Omental fat pad (tissue), 4 donors: ENCODE results near the gene RDH13. TPM values are rescaled to one million over a fixed set of nuclear protein-coding genes. Genes with fewer than 3 reads are reported as not detected.

Experiments used
- ATAC-seq: fragments of 150-250 bp; one replicate; pipeline ENCODE4 v1.9.1; 2016; ENCODE audit warnings: mild to moderate bottlenecking, moderate library complexity; ENCODE audit not compliant: low FRiP score
- DNase-seq: peaks from one replicate; pipeline ENCODE4 v3.0.0-alpha.2; 2019; ENCODE audit warnings: low spot score
- total RNA-seq, 4 donors: library from RNA; depleted of rRNA; stranded (reverse); fragments of >200 nt; gene quantifications; one replicate each; pipeline ENCODE4 v1.1.0, GENCODE V29; 2016
- TF ChIP-seq, protein P1 (sequence below), 3 donors: fragments of 450-650 bp; IDR thresholded peaks; one replicate each; pipeline ENCODE4 v1.5.1; 2016 to 2017; ENCODE audit warnings: antibody characterized with exemption in 3 of 3, mild to moderate bottlenecking in 3 of 3, moderate library complexity in 2 of 3

Gene RDH13
- total RNA-seq, 4 donors from 2014 or later: 8.2 to 14.1 (median 10.8) TPM

GRCh38 chr19:55046975-55047622 lies 15.8 kb downstream of the RDH13 start:
- DNase-seq: no peak
- no peak for ATAC-seq
- TF ChIP-seq, protein P1, sequence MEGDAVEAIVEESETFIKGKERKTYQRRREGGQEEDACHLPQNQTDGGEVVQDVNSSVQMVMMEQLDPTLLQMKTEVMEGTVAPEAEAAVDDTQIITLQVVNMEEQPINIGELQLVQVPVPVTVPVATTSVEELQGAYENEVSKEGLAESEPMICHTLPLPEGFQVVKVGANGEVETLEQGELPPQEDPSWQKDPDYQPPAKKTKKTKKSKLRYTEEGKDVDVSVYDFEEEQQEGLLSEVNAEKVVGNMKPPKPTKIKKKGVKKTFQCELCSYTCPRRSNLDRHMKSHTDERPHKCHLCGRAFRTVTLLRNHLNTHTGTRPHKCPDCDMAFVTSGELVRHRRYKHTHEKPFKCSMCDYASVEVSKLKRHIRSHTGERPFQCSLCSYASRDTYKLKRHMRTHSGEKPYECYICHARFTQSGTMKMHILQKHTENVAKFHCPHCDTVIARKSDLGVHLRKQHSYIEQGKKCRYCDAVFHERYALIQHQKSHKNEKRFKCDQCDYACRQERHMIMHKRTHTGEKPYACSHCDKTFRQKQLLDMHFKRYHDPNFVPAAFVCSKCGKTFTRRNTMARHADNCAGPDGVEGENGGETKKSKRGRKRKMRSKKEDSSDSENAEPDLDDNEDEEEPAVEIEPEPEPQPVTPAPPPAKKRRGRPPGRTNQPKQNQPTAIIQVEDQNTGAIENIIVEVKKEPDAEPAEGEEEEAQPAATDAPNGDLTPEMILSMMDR (IDR thresholded peaks at IDR 0.05): no peak

GRCh38 chr19:55044771-55045716 lies 17.9 kb downstream of the RDH13 start:
- ATAC-seq (no peak), DNase-seq (no peak)
- TF ChIP-seq, protein P1 (IDR thresholded peaks at IDR 0.05): no peak

GRCh38 chr19:55044286-55044685 lies 18.7 kb downstream of the RDH13 start:
- TF ChIP-seq, protein P1 (IDR thresholded peaks at IDR 0.05): no peak
- DNase-seq (no peak), ATAC-seq (no peak)

DNA sequence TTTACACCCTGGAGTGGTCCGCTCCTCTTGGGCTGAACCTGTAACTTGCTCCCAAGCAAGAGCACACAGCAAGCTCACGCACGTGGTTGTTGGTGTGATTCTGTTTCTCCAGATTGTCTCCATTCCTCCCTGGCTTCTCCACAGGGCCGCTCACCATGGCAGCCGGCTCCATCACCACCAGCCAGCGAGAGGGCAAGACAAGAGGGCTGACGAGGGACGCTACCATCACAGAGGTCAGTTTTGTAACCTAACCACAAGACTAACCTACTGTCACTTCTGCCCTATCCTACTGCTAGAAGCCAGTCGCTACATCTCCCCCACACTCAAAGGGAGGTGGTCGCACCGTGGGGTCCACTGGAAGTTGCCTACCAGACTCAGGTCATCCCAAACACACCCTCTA lies 20.3 kb downstream of the RDH13 start:
- TF ChIP-seq, protein P1 (IDR thresholded peaks at IDR 0.05): no peak
- no peak for DNase-seq

DNA sequence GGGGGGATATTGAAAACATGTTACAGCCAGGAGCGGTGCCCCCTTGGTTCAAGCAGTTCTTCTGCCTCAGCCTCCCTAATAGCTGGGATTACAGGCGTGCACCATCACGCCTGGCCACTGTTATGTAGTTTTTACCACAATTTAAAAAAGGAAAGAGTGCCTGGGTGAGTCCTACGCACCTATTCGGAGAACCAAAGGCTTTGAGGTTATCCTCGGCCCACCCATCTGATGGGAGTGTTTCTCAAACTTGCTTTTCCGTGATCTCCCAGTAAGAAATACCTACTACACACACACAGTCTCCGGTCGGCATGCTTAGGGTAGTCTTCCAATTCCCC lies 20.6 kb downstream of the RDH13 start:
- DNase-seq: no peak
- ATAC-seq: no peak
- TF ChIP-seq, protein P1 (IDR thresholded peaks at IDR 0.05): no peak

More for the DNA sequence above, 20.3 kb downstream of the RDH13 start:
- ATAC-seq: no peak

- ATAC-seq: no peak
- no peak for DNase-seq
- TF ChIP-seq, protein P1 (IDR thresholded peaks at IDR 0.05): no peak
Observed at GRCh38 chr19:55041627-55042343, 21.2 kb downstream of the RDH13 start.
